Measurements from ENCODE around the gene SART1.

DNA sequence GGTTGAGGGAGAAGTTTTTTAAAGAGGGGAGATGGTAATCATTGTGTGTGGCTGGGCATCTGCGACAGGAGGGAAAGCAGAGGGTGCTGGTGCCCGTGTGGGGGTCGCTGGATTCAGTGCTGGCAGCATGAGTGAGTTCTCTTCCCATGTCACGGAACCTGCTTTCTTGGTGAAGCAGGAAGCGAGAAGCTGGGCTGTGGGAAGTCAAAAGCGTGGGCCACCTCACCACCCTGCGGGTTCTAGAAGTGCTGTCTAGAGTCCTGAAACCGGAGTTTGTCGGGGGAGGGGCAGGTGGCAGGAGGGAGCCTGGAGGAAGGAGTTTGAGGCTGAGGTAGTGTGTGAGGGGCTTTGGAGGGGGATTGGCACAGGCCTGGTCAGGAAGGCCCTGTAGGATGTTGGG, 14.2 kb downstream of the SART1 start:
- TF ChIP-seq, protein P1, sequence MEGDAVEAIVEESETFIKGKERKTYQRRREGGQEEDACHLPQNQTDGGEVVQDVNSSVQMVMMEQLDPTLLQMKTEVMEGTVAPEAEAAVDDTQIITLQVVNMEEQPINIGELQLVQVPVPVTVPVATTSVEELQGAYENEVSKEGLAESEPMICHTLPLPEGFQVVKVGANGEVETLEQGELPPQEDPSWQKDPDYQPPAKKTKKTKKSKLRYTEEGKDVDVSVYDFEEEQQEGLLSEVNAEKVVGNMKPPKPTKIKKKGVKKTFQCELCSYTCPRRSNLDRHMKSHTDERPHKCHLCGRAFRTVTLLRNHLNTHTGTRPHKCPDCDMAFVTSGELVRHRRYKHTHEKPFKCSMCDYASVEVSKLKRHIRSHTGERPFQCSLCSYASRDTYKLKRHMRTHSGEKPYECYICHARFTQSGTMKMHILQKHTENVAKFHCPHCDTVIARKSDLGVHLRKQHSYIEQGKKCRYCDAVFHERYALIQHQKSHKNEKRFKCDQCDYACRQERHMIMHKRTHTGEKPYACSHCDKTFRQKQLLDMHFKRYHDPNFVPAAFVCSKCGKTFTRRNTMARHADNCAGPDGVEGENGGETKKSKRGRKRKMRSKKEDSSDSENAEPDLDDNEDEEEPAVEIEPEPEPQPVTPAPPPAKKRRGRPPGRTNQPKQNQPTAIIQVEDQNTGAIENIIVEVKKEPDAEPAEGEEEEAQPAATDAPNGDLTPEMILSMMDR (IDR thresholded peaks at IDR 0.05): no peak
- no peak for TF ChIP-seq POLR2A (IDR thresholded peaks at IDR 0.05)
